Head of caudate nucleus (tissue), 42 donors: ENCODE data around the gene CNRIP1.
A peak's percentile ranks its signal among the peaks of the same experiment; 100 is the strongest.

Source experiments
- DNase-seq, 42 donors: peaks; one replicate each; pipeline versions ENCODE4 v3.0.0 to v3.0.0-alpha.2; 2020 to 2021; ENCODE audit warnings: mixed read lengths in 7 of 42
- intact Hi-C: fragments of 100-400 bp; cut with DNase I; formaldehyde crosslinking; loops from one replicate; pipeline ENCODE4 v1.15.0; 2022

CNRIP1 gene

DNA sequence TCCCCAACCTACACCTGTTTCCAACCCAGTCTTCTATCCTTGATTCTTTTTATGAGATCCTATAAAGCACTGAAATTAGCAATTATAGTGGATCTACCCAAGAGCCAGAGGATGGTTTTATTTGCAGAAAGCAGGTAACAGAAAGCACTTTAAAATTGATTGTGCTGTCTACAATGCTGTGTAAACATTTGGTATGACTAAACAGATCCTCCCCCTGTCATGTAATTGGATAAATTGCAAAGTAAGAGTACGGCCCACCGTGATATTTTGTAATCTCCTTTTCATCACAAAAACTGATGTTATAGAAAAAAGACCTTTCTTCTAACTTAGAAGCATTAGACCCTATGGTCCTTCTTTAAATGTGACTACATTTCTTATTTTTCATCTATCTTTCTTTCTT is 56.1 kb downstream of the CNRIP1 start:
- DNase-seq = no peak
- intact Hi-C loops = no loop called here

DNA sequence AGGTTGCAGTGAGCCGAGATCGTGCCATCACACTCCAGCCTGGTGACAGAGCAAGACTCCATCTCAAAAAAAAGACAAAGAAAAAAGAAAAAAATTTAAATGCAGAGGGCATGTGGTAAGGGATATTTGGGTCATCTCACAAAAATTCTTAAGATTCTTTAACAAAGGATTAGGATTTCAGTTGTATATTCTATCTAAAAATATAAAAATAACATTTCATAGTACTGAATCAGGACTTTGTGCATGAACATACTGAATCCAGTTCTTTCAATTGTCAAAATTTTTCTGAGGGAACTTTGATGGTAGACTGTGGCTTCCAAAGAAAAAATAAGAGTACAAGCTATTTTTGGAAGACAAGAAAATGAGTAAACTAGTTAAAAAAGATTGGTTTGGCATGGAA is 60.9 kb downstream of the CNRIP1 start:
- intact Hi-C loops = no loop called here
- DNase-seq = no peak

DNA sequence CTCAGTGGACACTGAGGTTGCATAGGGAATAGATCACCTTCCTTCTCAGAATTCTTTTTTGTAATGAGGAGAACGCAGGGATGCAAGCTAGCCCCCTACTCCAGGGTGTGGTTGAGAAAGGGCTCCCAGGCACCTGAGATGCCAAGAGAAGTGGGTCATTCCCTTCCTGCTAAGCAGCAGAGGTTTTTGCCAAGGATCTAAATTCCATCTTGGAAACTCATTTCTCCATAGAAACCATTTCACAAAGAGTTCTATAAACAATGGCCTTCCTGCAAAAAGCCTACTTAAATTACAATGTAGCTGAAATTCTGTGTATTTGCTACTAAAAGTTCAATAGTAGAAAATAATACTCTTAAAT is 63.7 kb downstream of the CNRIP1 start:
- no peak for DNase-seq
- intact Hi-C loops = no loop called here

DNA sequence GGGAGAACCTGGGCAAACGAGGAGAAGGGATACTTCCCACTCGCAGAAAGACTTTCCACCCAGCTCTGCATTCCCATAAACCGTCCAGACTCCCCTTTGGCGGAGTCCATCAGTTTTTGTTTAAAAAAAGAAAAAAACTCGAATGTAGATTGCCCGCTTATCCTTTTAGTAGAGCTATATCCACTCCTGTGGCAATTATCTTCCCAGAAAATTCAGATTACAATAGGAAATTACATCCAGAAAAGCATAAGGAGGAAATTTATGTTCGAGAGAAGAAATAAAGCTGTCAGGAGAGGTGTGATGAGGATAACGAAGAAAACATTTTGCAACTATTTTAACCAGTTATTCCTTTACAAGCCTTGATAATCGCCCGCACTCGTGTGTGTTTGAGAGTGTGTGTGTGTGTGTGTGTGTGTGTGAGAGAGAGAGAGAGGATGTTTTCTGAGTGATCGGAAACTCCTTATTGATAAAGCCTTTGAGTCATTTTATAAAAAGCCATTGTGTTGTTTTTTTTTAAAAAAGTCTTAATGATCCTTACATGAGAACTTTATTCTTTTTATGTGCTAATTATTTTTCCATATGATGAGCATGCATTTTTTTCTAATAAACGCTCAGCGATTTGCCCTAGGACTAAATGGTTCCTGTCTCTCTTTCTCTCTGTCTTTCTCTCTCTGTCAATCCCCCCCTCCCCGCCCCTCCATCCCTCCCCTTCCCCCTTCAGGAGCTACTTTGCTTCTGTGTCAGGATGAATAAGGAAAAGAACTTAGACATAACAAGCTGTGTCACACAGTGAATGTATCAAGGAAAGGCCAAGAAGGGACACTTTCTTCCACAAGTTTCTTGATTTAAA is 66.3 kb downstream of the CNRIP1 start:
- DNase-seq = no peak

DNA sequence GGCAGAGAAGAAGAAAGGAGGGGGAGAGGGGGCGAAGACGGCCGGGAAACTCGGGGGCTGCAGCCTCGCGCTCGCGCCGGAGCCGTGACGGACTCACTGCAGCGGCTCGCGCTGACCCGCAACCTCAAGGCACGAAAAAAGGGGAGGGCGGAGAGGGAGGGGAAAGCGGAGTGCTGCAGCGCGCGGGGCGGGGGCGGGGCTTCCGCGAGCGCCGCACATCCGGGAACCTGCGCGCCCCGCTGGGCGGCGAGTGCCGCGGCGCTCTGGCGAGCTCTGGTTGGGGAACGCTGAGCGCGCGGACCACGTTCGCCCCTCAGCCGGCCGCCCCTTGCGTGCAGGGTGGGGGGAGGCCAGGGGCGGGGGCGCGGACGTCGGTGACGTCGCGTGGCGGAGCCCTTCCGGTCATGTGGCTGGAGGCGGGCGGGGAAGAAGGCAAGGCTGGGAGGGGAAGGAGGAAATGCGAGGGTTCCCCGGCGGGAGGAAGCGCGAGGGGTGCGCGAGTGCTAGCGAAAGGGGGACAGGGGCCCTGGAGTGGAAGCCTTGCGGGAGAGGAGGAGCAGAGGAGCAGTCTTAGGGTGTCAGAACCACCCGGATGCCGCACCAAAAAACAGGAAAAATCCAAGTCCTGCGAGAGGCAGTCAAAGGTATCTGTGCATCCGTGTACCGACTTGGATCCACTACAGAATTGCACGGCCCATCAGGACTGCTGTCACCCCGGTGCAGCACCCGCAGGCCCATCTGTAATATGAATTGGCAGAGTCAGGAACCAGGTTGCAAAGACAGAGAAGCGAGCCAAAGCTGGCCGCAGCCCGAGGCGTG is 67.1 kb downstream of the CNRIP1 start, which contains the start of gene PPP3R1:
Gene PPP3R1, minus strand, starts transcription at position 133 of the 819 bp plus-strand sequence. CDS start 405 bp downstream, outside the sequence.
- peak; percentile 88 to 99 (median 98) for DNase-seq
- intact Hi-C loops = loop anchor here (5.0 kb wide), 1 partner anchor 95 kb away; the partner anchor contains the start of gene PNO1

More for the DNA sequence above, 66.3 kb downstream of the CNRIP1 start:
- intact Hi-C loops = loop anchor here (5.0 kb wide), 1 partner anchor 96 kb away; the partner anchor contains the start of gene PNO1

DNA sequence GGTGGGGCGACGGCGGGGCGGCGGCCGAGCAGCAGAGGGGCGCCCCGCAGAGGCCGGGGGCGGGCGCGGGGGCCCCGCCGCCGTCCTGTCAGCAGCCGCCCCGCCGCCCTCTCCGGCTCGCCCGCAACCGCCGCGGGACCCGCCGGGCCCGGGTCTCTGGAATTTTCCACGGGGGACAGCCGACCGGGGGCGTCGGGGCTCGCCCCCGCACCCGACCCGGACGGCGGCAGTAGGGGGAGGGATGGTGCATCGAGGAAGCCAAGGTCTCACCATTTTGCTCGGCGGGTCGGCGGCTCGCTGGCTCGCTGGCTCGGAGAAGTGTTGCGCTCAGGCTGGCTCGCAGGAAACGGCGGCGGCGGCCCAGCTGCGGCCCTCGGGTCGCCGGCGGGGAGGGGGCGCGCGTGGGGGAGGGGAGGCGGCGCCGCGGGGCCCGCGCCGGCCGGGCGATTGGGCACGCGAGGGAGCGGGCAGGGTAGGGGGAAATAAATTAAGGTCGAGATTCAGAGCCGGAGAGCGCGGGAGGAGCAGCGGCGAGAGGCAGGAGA is 67.8 kb downstream of the CNRIP1 start:
- intact Hi-C loops = loop anchor here (5.0 kb wide), 1 partner anchor 95 kb away; the partner anchor contains the start of gene PNO1
- peak in 31 of 42 donors; percentile 4 to 67 (median 25) for DNase-seq

DNA sequence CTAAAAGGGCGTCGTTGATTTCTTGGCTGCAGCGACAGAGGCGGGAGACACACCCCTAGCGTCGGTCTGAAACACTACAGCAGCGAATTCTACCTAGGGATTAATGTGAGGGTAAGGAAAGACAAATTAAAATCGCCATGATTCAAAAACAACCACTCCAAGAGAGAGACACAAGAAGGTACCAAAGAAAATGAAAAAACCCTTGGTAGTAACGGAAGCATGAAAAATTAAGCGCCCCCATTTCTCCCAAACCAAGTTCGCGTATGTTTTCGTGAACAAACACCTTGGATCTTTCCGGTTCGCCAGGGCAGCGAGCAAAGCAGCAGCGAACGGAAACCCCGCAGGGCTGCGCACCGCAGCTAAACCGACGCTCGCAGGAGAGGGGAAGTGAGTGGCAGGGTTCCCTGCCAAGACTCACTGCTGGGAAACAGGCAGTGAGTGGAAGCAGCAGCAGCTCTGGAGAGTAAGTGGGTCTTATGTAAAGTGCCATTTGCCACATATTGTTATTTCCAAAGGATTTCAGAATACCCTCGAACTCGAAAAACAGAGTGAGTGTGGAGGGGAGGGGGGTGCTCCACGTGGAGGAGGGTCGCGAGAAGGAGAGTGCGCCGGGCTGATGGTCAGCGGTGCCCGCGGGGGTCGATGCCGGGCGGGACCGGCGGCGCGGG is 68.4 kb downstream of the CNRIP1 start:
- intact Hi-C loops = loop anchor here (5.0 kb wide), 1 partner anchor 94 kb away; the partner anchor contains the start of gene PNO1
- peak; percentile 37 to 83 (median 63) for DNase-seq

DNA sequence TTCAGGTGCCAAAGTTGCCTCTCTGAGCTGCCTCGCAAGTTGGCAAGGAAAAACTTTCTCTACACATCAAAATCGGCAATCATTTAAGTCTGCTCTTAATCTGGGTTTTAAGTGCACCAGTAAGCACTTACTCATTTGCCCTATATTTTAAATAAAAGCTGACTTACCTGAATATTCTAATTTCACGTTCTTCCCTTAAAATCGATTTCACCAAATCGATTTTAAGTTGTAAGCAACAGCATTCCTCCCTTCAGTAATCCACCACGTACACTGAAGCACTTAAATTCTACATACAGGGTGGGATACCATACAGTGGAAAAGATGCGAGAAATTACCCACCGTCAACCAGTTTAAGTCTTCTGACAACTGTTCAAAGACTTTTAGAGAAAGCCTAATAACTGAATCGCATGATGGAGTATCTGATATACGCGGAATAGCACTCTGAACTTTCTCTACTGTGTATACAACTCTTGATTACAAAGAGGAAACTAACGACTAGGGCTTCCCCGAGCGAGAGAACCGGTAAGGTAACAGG is 69.0 kb downstream of the CNRIP1 start:
- intact Hi-C loops = loop anchor here (5.0 kb wide), 1 partner anchor 93 kb away; the partner anchor contains the start of gene PNO1
- DNase-seq = no peak

DNA sequence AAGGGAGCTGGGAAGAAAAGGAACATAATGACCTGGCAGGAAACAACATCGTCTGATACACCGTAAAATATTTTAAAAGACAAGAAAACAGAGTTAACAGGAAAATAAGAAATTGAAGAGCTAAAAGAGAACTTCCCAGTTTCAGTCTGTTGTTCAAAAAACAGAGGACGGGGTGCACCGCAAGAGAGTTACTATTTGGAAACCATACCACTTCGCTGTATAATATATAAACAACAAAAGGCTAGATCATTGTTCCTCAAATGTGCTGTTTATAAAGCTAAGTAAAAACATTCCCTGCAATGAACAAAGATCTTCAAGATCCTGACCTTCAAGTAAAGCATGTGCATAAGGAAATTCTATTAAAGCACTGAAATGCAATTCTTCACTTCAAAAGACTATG is 69.6 kb downstream of the CNRIP1 start:
- DNase-seq = no peak
- intact Hi-C loops = loop anchor here (5.0 kb wide), 1 partner anchor 93 kb away; the partner anchor contains the start of gene PNO1

DNA sequence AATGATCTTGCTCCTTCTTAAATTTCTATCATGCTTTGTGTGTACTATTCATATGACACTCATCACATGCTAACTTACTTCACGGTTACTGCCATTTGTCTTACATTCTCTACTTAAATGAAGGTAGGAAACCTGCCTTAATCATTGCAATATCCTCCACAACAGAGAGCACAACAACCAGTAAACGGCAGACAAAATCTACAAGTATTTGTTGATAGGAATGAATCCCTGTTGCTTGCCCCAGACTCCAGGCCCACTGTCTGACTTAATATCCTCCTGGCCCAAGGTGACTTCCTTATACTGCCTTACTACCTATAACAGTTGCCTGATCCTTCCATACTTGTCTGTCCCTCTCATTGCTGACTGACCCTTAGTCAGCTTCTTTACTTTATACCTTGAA is 70.9 kb downstream of the CNRIP1 start:
- intact Hi-C loops = no loop called here
- no peak for DNase-seq

DNA sequence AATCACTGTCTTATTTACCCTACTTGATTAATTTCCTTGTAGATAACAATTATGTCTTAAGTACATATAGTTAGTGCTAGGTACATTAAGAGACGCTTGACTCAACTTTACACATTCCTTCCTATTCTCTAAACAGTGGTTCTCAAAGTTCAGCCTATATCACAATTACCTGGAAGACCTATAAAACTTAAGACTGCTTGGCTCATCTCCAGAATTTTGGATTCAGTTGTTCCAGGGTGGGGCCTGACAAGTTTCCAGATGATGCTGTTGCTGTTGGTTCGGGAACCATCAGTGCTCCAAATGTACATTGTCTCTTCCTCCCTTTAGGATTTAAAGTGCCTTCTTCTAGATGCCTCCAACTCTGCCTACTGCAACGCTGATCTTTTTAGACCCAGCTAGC is 71.4 kb downstream of the CNRIP1 start:
- DNase-seq = no peak
- intact Hi-C loops = no loop called here

DNA sequence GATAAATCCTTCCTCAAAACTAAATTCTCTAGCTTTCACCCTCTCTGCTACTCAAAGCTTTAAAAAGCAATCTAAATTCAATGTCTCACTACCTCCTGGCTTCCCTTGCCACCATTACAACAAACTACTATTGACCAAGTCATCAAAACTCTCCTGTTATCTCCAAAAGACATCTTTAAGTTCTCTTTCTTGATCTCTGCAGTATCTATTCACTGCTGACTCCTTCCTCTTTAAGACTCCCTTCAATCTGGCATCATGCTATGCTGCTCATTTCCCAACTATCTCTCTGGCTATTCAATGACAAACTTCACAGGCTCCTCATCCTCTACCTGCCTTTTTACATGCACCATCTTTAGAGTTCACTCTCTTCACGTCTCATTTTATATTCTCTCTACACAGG is 73.4 kb downstream of the CNRIP1 start:
- intact Hi-C loops = no loop called here
- DNase-seq = no peak

DNA sequence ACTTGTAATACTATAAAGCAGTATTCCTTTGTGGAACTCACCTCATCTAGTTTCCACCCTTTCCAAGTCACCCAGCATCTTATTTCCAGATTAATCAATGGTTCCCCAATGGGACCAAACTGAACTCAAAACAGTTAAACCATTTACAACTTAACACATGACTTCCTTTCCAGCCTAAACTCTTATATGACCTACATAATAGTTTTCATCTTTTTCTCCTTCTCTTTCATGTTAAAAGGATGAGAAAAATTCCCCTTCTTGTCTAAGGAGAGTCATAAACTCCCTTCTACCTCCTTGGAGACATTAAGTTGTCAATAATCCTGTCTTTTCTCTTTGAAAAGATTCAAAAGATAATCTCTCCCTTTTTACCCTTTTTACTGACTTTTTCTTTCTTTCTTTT is 74.1 kb downstream of the CNRIP1 start:
- no peak for DNase-seq
- intact Hi-C loops = no loop called here

DNA sequence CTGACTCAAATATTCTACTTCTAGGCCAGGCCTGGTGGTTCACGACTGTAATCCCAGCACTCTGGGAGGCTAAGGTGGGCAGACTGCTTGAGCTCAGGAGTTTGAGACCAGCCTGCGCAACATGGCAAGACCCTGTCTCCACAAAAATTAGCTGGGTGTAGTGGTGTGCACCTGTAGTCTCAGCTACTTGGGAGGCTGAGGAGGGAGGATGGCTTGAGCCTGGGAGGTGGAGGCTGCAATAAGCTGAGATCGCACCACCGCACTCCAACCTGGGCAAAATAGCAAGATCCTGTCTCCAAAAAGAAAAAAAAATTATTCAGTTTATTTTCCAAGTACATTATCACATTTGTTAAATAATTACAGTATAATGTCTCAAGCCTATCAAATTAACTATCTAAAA is 74.7 kb downstream of the CNRIP1 start:
- DNase-seq = no peak
- intact Hi-C loops = no loop called here

DNA sequence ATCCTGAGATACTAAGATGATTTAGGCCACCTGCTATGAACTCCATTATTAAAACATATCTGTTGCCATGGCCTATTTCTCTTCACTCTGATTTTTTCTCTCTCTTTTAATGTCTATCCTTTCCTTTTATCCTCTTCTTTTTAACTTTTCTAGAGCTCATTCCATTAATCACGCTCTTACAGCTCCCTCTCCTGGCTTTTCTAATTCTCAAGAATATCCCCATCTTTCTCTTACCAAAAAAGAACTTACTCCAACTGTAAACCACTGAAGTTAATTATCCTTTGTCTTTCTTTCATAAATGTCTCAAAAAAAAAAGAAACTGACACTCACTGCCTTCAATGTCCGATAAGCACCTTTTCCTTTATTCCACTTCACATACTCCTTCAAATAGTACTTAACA is 75.3 kb downstream of the CNRIP1 start:
- intact Hi-C loops = no loop called here

More for the DNA sequence above, 75.3 kb downstream of the CNRIP1 start:
- DNase-seq = no peak
